ENCODE measurements around the gene ADAM12. TPM values are rescaled to one million over a fixed set of nuclear protein-coding genes. Genes with fewer than 3 reads are reported as not detected.

Gene ADAM12
- total and polyA plus RNA-seq, 2 of the 13 experiments (the other 11 are each of a cell fraction or from before 2014, with no cell fraction given) = not detected

- POLR2A ChIA-PET = no interaction called here
- WGBS (ENCODE audit: low lambda C conversion rate) = 32% methylated on average over 8 of the region's 8 CpGs
- TF ChIP-seq ZBTB33 (CRISPR knock-in tag; IDR thresholded peaks at IDR 0.05) = 0 out of 2 replicates have a peak, but pooled peaks have one; percentile 56
- TF ChIP-seq, protein P1, sequence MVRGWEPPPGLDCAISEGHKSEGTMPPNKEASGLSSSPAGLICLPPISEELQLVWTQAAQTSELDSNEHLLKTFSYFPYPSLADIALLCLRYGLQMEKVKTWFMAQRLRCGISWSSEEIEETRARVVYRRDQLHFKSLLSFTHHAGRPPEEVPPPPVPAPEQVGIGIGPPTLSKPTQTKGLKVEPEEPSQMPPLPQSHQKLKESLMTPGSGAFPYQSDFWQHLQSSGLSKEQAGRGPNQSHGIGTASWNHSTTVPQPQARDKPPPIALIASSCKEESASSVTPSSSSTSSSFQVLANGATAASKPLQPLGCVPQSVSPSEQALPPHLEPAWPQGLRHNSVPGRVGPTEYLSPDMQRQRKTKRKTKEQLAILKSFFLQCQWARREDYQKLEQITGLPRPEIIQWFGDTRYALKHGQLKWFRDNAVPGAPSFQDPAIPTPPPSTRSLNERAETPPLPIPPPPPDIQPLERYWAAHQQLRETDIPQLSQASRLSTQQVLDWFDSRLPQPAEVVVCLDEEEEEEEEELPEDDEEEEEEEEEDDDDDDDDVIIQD (CRISPR knock-in tag; IDR thresholded peaks at IDR 0.05; ENCODE audit: low read depth) = no peak
- TF ChIP-seq, protein P2, sequence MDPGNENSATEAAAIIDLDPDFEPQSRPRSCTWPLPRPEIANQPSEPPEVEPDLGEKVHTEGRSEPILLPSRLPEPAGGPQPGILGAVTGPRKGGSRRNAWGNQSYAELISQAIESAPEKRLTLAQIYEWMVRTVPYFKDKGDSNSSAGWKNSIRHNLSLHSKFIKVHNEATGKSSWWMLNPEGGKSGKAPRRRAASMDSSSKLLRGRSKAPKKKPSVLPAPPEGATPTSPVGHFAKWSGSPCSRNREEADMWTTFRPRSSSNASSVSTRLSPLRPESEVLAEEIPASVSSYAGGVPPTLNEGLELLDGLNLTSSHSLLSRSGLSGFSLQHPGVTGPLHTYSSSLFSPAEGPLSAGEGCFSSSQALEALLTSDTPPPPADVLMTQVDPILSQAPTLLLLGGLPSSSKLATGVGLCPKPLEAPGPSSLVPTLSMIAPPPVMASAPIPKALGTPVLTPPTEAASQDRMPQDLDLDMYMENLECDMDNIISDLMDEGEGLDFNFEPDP (CRISPR knock-in tag; conservative IDR thresholded peaks at IDR 0.05) = no peak
- no peak for TF ChIP-seq ZNF136 (CRISPR knock-in tag; IDR thresholded peaks at IDR 0.05; ENCODE audit: low read depth)
- no peaks in the 10 kb centered on the region for H3K36me3 ChIP-seq (replicated peaks in 1 of 2; ENCODE audit: control insufficient read depth in 1 of 2, insufficient read depth in 2 of 2, low read length in 2 of 2)
- BruUV-seq (replicated peaks) = no TSS peak
- CTCF ChIA-PET (ENCODE audit: low intra/inter-chr PET ratio, low total read pairs) = no interaction called here
- H3K27ac ChIP-seq (ENCODE audit: extremely low read length, insufficient read depth, low read length) = no peak overlapping the region
- H3K79me2 ChIP-seq (ENCODE audit: insufficient read depth, low read length) = no peaks in the 10 kb centered on the region
- in situ Hi-C loops (cut with HindIII; ENCODE audit: extremely low pct_ligation_motif_present, low pct_unique_long_range_greater_than_20kb) = loop anchor here (25.0 kb wide), 1 partner anchor 405 kb away; no protein-coding TSS in a partner anchor
- ATAC-seq (no peak), DNase-seq (ENCODE audit: low spot score) (no peak), FAIRE-seq (no peak)
- H3K9me3 ChIP-seq (ENCODE audit: low read length) = no peaks in the 10 kb centered on the region
- no peaks in the 10 kb centered on the region for H3K4me1 ChIP-seq (ENCODE audit: insufficient read depth, low read length)
- no peaks in the 10 kb centered on the region for H4K20me1 ChIP-seq (ENCODE audit: insufficient read depth, low read length)
- intact Hi-C loops (cut with micrococcal nuclease; ENCODE audit: unreplicated experiment) = no loop called here
- no peak overlapping the region for H3K9ac ChIP-seq (ENCODE audit: insufficient read depth, low read depth, low read length)
- H3K4me3 ChIP-seq (replicated peaks in 1 of 3; ENCODE audit: insufficient read depth in 1 of 3, low read depth in 2 of 3, low read length in 3 of 3) = no peak overlapping the region
- peaks cover 0 to 15% of the 10 kb centered on the region in 2 experiments; a peak in 3 of 5 replicates for H3K27me3 ChIP-seq (ENCODE audit: control insufficient read depth in 1 of 2, insufficient read depth in 2 of 2, low read length in 2 of 2)
- no peak overlapping the region for H2AFZ ChIP-seq (ENCODE audit: low read length)
- H3K4me2 ChIP-seq (ENCODE audit: low read depth, low read length) = no peak overlapping the region
These were observed 4.2 kb upstream of the ADAM12 start for GRCh38 chr10:126392469-126392868.
